ENCODE measurements around the gene MR1. TPM values are rescaled to one million over a fixed set of nuclear protein-coding genes. Genes with fewer than 3 reads are reported as not detected.

Gene MR1
- total RNA-seq, 3 donors from 2014 or later: 3.3 to 14.6 (median 7.4) TPM

DNA sequence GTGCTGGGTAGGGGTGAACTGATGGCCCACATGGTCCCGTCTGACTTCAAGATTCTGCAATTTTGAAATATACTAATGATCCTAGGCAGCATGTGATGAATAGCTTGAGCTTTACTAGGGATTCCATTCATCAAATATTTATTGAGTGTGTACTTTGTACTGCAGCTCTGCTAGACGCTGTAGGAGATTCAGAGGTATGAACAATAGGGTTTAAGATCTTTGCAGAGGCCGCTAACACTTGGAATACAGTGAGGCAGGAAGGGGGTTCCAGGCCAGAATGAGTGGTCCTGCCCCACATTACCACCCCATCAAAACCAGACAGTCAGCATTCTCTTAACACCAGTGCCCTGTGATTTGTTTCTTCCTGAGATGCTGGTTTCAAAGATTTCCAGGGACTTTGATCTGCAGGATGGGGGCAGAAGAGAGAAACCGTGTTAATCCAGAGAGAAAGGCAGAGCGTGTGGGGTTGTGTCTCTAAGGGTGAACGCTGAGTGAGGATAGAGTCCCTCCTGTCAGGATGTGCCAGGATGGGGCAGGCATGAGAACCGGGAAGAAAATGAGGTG, 74.6 kb downstream of the MR1 start:
- peaks cover 16% of the 10 kb centered on the region for H3K4me1 ChIP-seq (ENCODE audit: low read depth)
- TF ChIP-seq, protein P1, sequence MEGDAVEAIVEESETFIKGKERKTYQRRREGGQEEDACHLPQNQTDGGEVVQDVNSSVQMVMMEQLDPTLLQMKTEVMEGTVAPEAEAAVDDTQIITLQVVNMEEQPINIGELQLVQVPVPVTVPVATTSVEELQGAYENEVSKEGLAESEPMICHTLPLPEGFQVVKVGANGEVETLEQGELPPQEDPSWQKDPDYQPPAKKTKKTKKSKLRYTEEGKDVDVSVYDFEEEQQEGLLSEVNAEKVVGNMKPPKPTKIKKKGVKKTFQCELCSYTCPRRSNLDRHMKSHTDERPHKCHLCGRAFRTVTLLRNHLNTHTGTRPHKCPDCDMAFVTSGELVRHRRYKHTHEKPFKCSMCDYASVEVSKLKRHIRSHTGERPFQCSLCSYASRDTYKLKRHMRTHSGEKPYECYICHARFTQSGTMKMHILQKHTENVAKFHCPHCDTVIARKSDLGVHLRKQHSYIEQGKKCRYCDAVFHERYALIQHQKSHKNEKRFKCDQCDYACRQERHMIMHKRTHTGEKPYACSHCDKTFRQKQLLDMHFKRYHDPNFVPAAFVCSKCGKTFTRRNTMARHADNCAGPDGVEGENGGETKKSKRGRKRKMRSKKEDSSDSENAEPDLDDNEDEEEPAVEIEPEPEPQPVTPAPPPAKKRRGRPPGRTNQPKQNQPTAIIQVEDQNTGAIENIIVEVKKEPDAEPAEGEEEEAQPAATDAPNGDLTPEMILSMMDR (IDR thresholded peaks at IDR 0.05): no peak
- H3K4me3 ChIP-seq: no peak overlapping the region
- no peaks in the 10 kb centered on the region for H3K36me3 ChIP-seq (ENCODE audit: low read depth)
- no peak for ATAC-seq
- no peak for DNase-seq
- intact Hi-C loops (cut with DNase I, micrococcal nuclease): no loop called here
- no peaks in the 10 kb centered on the region for H3K9me3 ChIP-seq

- intact Hi-C loops (cut with DNase I, micrococcal nuclease): no loop called here
Observed at GRCh38 chr1:181110013-181110412, 76.2 kb downstream of the MR1 start.

More at GRCh38 chr1:181110013-181110412, 76.2 kb downstream of the MR1 start:
- DNase-seq: no peak
- H3K4me3 ChIP-seq: no peak overlapping the region
- peaks cover 11% of the 10 kb centered on the region for H3K4me1 ChIP-seq (ENCODE audit: low read depth)
- ATAC-seq: no peak
- TF ChIP-seq, protein P1 (IDR thresholded peaks at IDR 0.05): no peak
- H3K36me3 ChIP-seq (ENCODE audit: low read depth): no peaks in the 10 kb centered on the region
- no peaks in the 10 kb centered on the region for H3K9me3 ChIP-seq

Other genes with a start within 250 kb of the MR1 start
- 10 to 100 TPM in 1 of 3 donors, 1 to 10 TPM in 2; 1.2 to 11.1 (median 2.0) TPM for gene KIAA1614, start 121.1 kb upstream of the MR1 start, total RNA-seq
- 10 to 100 TPM; 15.0 to 15.3 (median 15.3) TPM for gene STX6, start 11.1 kb upstream of the MR1 start, total RNA-seq
- 10 to 100 TPM; 15.4 to 16.7 (median 16.4) TPM for gene IER5, start 54.7 kb downstream of the MR1 start, total RNA-seq

Data from mucosa of descending colon (tissue), 3 donors.